ENCODE data around the gene LZTS3.
"Not testable (repeated sequence)": the region's sequence is repeated elsewhere in the genome, so short reads cannot be mapped to it uniquely, and the experiment has no call there.

Gene LZTS3

DNA sequence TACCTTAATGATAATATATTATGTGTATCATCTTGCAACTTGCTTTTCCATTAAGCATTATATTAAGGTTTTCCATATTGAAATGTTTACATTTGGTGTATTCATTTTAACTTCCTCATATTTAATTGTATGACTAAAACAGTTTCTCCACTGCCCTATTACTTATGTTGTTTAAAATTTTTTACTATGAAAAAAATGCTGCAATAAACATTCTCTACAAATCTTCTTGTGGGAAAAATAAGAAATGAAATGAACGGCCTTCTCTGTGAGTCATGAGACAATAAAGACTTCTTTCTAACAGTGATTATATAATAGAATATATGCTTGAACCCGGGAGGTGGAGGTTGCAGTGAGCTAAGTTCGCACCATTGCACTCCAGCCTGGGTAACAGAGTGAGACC is 39.2 kb downstream of the LZTS3 start:
- no peak for DNase-seq (ENCODE audit: low read depth)

DNA sequence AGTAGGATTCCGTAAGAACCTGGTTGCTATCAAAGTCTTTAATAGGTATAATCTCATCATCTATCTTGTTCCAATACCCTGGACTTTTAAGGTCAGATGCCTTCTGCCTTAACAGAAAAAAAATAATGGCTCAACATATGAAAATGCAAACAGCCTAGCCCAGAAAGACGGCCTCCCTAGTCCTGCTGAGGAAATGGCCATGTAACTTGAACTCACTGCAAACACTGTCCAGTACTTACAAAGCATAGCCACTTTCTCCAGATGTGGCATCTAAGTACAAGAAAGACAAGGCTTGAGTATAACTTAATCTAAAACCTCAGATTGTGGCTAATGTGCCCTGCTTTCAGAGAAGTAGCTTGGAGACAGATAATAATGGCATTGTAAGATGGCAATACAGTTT is 40.2 kb downstream of the LZTS3 start:
- no peak for DNase-seq (ENCODE audit: low read depth)

- DNase-seq (ENCODE audit: low read depth) = no peak
These were observed 43.2 kb downstream of the LZTS3 start for GRCh38 chr20:3130051-3130600.

- DNase-seq (ENCODE audit: low read depth) = no peak
These were observed 44.3 kb downstream of the LZTS3 start for GRCh38 chr20:3129094-3129493.

DNA sequence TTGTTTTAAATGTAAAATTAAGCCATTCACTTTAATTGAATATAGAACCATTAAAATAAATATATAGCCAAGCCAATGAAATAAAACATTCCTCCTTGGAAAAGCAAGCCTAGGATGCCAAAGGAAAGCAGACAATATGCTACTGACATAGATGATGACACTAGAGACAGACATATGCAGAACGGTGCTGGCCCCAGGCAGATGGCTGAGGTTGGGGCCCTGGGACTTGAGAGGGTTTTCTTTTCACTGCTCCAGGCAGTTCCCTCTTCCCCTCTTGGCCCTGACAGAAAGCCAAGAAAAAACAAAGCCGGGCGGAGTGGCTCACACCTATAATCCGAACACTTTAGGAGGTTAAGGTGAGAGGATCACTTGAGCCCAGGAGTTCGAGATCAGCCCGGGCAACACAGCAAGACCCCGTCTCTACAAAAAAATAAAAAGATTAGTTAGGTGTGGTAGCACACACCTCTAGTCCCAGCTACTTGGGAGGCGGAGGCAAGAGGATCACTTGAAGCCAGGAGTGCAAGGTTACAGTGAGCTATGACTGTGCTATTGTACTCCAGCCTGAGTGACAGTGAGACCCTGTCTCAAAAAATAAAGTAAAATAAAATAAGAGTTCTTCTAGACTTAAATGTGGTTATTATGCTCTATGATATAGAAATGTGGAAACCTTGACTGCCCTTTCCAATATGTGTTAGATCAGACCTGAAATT is 44.9 kb downstream of the LZTS3 start:
- DNase-seq (ENCODE audit: low read depth) = no peak

DNA sequence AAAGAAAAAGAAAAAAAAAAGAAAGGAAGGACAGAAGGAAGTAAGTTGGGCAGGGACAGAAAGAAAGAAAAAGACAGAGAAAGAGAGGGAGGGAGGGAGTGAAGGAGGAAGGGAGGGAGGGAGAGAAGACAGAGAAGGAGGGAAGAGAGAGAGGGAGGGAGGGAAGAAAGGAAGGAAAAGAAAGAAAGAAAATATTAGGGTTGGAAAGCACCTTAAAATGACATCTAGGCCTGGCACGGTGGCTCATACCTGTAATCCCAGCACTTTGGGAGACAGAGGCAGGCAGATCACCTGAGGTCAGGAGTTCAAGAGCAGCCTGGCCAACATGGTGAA is 46.9 kb downstream of the LZTS3 start:
- DNase-seq (ENCODE audit: low read depth) = no peak

GRCh38 chr20:3125776-3126526 is 47.4 kb downstream of the LZTS3 start:
- DNase-seq (ENCODE audit: low read depth) = not testable (repeated sequence)

DNA sequence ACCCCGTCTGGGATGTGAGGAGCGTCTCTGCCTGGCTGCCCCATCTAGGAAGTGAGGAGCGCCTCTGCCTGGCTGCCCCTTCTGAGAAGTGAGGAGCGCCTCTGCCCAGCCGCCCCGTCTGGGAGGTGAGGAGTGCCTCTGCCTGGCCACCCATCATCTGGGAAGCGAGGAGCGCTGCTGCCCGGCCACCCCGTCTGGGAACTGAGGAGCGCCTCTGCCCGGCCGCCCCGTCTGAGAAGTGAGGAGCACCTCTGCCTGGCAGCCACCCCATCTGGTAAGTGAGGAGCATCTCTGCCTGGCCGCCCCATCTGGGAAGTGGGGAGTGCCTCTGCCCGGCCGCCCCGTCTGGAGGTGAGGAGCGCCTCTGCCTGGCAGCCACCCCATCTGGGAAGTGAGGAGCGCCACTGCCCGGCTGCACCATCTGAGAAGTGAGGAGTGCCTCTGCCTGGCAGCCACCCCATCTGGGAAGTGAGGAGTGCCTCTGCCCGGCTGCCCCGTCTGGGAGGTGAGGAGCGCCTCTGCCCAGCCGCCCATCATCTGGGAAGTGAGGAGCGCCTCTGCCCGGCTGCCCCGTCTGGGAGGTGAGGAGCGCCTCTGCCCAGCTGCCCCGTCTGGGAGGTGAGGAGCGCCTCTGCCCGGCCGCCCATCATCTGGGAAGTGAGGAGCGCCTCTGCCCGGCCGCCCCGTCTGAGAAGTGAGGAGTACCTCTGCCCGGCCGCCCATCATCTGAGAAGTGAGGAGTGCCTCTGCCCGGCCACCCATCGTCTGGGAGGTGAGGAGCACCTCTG is 48.4 kb downstream of the LZTS3 start:
- not testable (repeated sequence) for DNase-seq (ENCODE audit: low read depth)

DNA sequence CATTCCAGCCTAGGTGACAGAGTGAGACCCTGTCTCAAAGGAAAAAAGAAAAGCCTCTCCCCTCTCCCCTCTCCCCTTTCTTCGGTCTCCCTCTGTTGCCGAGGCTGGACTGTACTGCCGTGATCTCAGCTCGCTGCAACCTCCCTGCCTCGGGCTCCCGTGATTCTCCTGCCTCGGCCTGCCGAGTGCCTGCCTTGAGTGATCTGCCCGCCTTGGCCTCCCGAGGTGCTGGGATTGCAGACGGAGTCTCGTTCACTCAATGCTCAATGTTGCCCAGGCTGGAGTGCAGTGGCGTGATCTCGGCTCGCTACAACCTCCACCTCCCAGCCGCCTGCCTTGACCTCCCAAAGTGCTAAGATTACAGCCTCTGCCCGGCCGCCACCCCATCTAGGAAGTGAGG is 49.2 kb downstream of the LZTS3 start:
- DNase-seq (ENCODE audit: low read depth) = not testable (repeated sequence)

GRCh38 chr20:3123542-3123941 is 49.8 kb downstream of the LZTS3 start:
- DNase-seq (ENCODE audit: low read depth) = no peak

DNA sequence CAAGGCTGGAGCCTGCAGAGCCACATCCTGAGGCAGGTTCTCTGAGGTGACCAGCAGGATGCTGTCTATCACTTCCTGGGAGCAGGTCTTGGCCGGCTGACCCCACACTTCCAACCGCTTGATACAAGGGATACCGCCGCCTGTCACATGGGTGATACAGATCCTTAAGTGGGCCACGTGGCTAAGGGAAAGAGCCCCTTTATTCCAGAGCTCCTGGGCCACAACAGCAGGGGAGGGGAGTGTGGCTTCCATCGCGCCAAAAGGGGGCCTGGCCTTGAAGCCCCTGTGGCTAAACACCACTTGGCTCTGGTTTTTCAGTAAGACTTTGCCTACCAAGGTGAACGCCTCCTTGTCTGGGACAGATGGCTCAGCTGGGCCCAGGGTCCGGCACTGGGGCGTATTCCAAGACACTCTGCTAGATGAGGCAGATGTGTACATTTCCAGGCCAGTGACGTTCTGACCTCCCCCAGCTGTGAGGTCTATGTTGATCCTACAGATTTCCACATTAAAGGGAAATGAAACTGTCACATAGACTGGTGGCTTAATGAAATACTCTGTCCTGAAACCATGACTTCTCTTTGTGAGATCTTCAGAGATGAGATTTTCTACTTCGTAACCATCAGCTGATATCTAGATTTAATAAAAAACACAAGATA is 51.3 kb downstream of the LZTS3 start:
- DNase-seq (ENCODE audit: low read depth) = no peak

DNA sequence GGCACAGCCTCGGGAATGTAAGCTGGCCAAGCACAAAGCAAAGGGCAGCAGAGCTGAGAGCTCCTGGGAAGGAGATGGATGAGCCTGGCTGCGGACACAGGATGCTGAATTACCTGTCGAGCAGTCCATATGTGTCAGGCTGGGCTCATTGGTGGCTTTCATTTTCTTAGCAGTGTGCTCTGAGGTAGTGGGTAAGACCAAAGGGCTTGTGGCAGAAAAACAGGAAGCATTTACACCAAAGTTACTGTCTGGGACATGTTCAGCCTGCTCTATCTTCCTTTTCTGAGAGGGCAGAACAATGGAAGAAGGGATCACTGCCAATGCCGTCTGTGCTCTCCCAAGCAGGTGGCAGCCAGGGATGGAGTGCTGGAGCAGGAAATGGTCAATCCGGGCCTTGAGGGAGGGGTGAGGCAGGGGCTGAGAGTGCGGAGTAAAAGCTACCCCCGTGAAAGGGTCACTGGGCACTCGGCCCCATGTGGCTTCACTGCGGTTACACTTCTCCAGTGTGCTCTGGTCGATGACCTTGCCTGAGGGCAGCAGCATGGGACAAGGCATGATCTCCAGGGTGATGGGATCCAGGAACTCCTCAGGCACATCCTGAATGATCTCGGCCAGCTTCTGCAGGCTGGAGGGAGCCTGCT is 52.0 kb downstream of the LZTS3 start:
- DNase-seq (ENCODE audit: low read depth) = no peak

DNA sequence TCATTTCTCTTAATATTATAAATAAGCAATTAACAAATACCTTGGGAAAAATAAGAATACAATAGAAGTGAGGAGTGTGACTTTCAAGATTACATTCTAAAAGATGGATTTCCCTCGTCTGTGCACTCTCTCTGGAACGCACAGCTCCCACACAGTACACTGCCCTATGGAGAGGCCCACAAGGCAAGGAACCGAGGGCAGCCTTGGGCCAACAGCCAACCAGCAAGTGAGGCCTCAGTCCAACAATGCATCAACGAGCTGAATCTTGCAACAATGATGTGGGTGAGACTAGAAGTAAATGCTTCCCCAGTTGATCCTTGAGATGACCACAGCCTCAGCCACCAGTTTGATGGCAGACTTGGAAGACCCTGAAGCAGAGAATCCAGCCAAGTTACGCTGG is 54.3 kb downstream of the LZTS3 start:
- DNase-seq (ENCODE audit: low read depth) = no peak

GRCh38 chr20:3117839-3118379 is 55.4 kb downstream of the LZTS3 start:
- not testable (repeated sequence) for DNase-seq (ENCODE audit: low read depth)

DNA sequence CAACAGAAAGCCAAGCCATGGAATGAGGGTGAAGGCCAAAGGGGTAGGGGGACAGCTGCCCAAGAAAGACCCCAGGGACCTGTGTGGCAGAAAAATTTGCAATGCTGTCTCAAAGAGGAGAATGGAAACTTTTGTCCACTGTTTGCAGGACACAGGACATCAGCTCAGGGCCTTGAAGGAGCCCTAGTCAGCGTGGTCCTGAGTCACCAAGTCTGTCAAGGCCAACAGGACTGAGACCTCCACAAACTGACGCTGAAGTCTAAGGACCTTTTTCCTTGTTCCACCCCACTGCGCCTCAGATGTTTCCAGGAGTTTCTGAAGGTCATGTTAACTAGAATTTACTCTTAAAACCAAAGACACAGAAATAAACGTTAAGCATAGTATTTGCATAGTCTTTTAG is 57.0 kb downstream of the LZTS3 start:
- DNase-seq (ENCODE audit: low read depth) = no peak

DNA sequence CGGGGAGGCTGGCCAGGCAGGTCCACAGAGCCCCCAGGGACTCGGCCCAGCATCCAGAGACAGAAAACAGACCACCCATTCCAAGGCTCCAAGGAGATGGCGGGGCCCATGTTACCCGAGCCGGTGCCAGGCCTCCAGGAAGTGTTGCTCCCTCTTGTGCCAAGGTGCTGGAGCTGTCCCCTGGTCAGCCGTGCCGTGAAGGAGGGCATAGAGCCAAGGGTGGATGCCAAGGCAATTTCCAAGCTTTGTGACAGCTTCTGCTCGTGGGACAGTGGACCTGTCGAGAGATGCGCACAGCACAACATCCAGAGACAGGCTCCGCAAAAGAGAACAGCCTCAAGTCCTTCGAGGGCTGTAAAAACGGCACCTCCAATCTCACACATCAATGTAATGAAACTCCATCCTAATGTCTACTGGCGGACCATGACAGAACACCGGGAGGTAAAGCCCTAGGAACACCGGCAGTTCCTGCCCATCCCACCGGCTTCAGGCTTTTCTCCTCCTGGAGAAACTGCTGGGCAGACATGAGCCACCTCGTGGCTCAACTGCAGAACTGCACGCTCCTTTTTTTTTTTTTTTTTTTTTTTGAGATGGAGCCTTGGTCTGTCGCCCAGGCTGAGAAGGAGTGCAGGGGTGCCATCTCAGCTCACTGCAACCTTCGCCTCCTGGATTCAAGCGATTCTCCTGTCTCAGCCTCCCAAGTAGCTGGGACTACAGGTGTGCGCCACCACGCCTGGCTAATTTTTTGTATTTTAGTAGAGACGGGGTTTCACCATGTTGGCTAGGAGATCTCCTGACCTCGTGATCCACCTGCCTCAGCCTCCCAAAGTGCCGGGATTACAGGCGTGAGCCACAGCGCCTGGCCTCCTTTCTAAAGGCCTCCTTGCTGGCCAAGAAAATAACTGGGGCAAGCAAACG is 57.9 kb downstream of the LZTS3 start:
- DNase-seq (ENCODE audit: low read depth) = no peak

All from stimulated activated CD8-positive, alpha-beta memory T cell treated with anti-CD3 and anti-CD28 coated beads, Interleukin-15, amount 100 ng/mL, for 24 hours (primary cell).